Measurements from ENCODE around the gene NOS1AP.

- TF ChIP-seq ISL1 (CRISPR knock-in tag; IDR thresholded peaks at IDR 0.05) (no peak), BACH2 (CRISPR knock-in tag; IDR thresholded peaks at IDR 0.05; ENCODE audit: borderline replicate concordance) (no peak), ZNF565 (CRISPR knock-in tag; conservative IDR thresholded peaks at IDR 0.05; ENCODE audit: low read depth) (no peak), PATZ1 (CRISPR knock-in tag; IDR thresholded peaks at IDR 0.05; ENCODE audit: borderline replicate concordance) (no peak), SNAI2 (CRISPR knock-in tag; IDR thresholded peaks at IDR 0.05) (no peak), CREB5 (CRISPR knock-in tag; IDR thresholded peaks at IDR 0.05; ENCODE audit: low read depth) (no peak), ZNF8 (CRISPR knock-in tag; IDR thresholded peaks at IDR 0.05) (no peak), TSHZ2 (CRISPR knock-in tag; IDR thresholded peaks at IDR 0.05) (no peak), CSDC2 (CRISPR knock-in tag; IDR thresholded peaks at IDR 0.05) (no peak), GLIS3 (CRISPR knock-in tag; IDR thresholded peaks at IDR 0.05) (no peak)
These were observed 315.2 kb downstream of the NOS1AP start for GRCh38 chr1:162384601-162385279.

Measured in SK-N-SH treated with all-trans-retinoic acid at 6 μM for 48 hours (cell line).